PC-9 (cell line): ENCODE results near the gene RPS5.

ENCODE experiments used
- EZH2 ChIP-seq: fragments of 200-600 bp; sonication (generic); IDR thresholded peaks from 2 replicates; pipeline ENCODE4 v1.8.0; 2017; ENCODE audit warnings: antibody characterized with exemption, low read depth
- TF ChIP-seq, protein P1 (sequence below): fragments of 200-600 bp; sonication (generic); conservative IDR thresholded peaks from 2 replicates; pipeline ENCODE4 v1.6.1; 2017; ENCODE audit warnings: mixed run types, antibody characterized with exemption, mild to moderate bottlenecking, moderate library complexity

GRCh38 chr19:58355908-58356765 is 30.9 kb upstream of the RPS5 start:
- TF ChIP-seq, protein P1, sequence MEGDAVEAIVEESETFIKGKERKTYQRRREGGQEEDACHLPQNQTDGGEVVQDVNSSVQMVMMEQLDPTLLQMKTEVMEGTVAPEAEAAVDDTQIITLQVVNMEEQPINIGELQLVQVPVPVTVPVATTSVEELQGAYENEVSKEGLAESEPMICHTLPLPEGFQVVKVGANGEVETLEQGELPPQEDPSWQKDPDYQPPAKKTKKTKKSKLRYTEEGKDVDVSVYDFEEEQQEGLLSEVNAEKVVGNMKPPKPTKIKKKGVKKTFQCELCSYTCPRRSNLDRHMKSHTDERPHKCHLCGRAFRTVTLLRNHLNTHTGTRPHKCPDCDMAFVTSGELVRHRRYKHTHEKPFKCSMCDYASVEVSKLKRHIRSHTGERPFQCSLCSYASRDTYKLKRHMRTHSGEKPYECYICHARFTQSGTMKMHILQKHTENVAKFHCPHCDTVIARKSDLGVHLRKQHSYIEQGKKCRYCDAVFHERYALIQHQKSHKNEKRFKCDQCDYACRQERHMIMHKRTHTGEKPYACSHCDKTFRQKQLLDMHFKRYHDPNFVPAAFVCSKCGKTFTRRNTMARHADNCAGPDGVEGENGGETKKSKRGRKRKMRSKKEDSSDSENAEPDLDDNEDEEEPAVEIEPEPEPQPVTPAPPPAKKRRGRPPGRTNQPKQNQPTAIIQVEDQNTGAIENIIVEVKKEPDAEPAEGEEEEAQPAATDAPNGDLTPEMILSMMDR = no peak
- TF ChIP-seq EZH2 = no peak
